Loucy (cell line): ENCODE results near the gene SHISAL1.

Experiments used
- H2AFZ ChIP-seq: fragments of 200-600 bp; sonication (generic); 2 replicates; pipeline ENCODE4 v1.6.0; 2016; ENCODE audit warnings: antibody characterized with exemption, mild to moderate bottlenecking, low read length, moderate library complexity
- H3F3A ChIP-seq: fragments of 200-600 bp; 2 replicates; pipeline ENCODE4 v1.6.0; 2016; ENCODE audit warnings: antibody characterized with exemption, low read depth, mild to moderate bottlenecking
- H3K27me3 ChIP-seq: fragments of 200-600 bp; sonication (generic); 2 replicates; pipeline ENCODE4 v1.6.1; 2014; ENCODE audit warnings: low read length, mild to moderate bottlenecking; ENCODE audit not compliant: insufficient read depth, poor library complexity, severe bottlenecking
- H3K36me3 ChIP-seq: fragments of 200-600 bp; sonication (generic); 2 replicates; pipeline ENCODE4 v1.6.1; 2016; ENCODE audit warnings: low read length; ENCODE audit not compliant: insufficient read depth
- H3K4me1 ChIP-seq: fragments of 200-600 bp; sonication (generic); 2 replicates; pipeline ENCODE4 v1.5.1; 2014; ENCODE audit warnings: low read length, mild to moderate bottlenecking; ENCODE audit not compliant: insufficient read depth, poor library complexity, severe bottlenecking
- H3K4me2 ChIP-seq: fragments of 200-600 bp; sonication (generic); 2 replicates; pipeline ENCODE4 v1.6.0; 2014; ENCODE audit warnings: antibody characterized with exemption, low read length, low read depth, mild to moderate bottlenecking; ENCODE audit not compliant: poor library complexity, severe bottlenecking
- H3K4me3 ChIP-seq: fragments of 200-600 bp; sonication (generic); 2 replicates; pipeline ENCODE4 v1.5.1; 2014; ENCODE audit warnings: low read length, mild to moderate bottlenecking, mixed read lengths; ENCODE audit not compliant: poor library complexity, severe bottlenecking
- H3K79me2 ChIP-seq: fragments of 200-600 bp; sonication (generic); 2 replicates; pipeline ENCODE4 v1.6.1; 2014; ENCODE audit warnings: low read length; ENCODE audit not compliant: insufficient read depth
- H3K9ac ChIP-seq: fragments of 200-600 bp; sonication (generic); 2 replicates; pipeline ENCODE4 v1.6.0; 2014; ENCODE audit warnings: mild to moderate bottlenecking, low read depth, low read length, moderate library complexity; ENCODE audit not compliant: poor library complexity, severe bottlenecking
- H3K9me2 ChIP-seq: fragments of 200-600 bp; sonication (generic); replicated peaks from 2 replicates; pipeline ENCODE4 v1.6.1; 2016; ENCODE audit warnings: low read depth, low read length, mixed read lengths
- H3K9me3 ChIP-seq: fragments of 200-600 bp; sonication (generic); 2 replicates; pipeline ENCODE4 v1.6.1; 2014; ENCODE audit warnings: mild to moderate bottlenecking, antibody characterized with exemption, low read length, low read depth; ENCODE audit not compliant: insufficient read depth
- H4K20me1 ChIP-seq: fragments of 200-600 bp; sonication (generic); 2 replicates; pipeline ENCODE4 v1.6.0; 2014; ENCODE audit warnings: antibody characterized with exemption, low read length, mild to moderate bottlenecking; ENCODE audit not compliant: insufficient read depth, poor library complexity, severe bottlenecking
- CTCF ChIP-seq: fragments of 200-600 bp; sonication (generic); conservative IDR thresholded peaks from 2 replicates; pipeline ENCODE4 v1.5.1; 2014; ENCODE audit warnings: mild to moderate bottlenecking, antibody characterized with exemption, low read length
- EZH2phosphoT487 ChIP-seq: fragments of 200-600 bp; IDR thresholded peaks from 2 replicates; pipeline ENCODE4 v1.6.1; 2018; ENCODE audit warnings: antibody characterized with exemption, mild to moderate bottlenecking, moderate library complexity, borderline replicate concordance

Gene SHISAL1

GRCh38 chr22:44293876-44294275 lies 18.9 kb downstream of the SHISAL1 start:
- H2AFZ ChIP-seq = no peak overlapping the region
- H3K79me2 ChIP-seq = no peaks in the 10 kb centered on the region
- no peak overlapping the region for H3K4me2 ChIP-seq
- H3K9me3 ChIP-seq = no peaks in the 10 kb centered on the region
- H3K9ac ChIP-seq = no peak overlapping the region
- no peaks in the 10 kb centered on the region for H4K20me1 ChIP-seq
- H3K9me2 ChIP-seq = no peaks in the 10 kb centered on the region
- TF ChIP-seq CTCF (no peak), EZH2phosphoT487 (no peak)
- no peaks in the 10 kb centered on the region for H3F3A ChIP-seq
- H3K4me1 ChIP-seq = peaks cover 14% of the 10 kb centered on the region
- no peaks in the 10 kb centered on the region for H3K36me3 ChIP-seq
- no peaks in the 10 kb centered on the region for H3K27me3 ChIP-seq
- no peak overlapping the region for H3K4me3 ChIP-seq

- H3F3A ChIP-seq = no peaks in the 10 kb centered on the region
- TF ChIP-seq EZH2phosphoT487 = no peak
- TF ChIP-seq CTCF = no peak
- no peaks in the 10 kb centered on the region for H3K9me3 ChIP-seq
- no peak overlapping the region for H3K4me3 ChIP-seq
- H3K27me3 ChIP-seq = no peaks in the 10 kb centered on the region
- no peak overlapping the region for H3K9ac ChIP-seq
- H2AFZ ChIP-seq = no peak overlapping the region
- H3K9me2 ChIP-seq = no peaks in the 10 kb centered on the region
- no peaks in the 10 kb centered on the region for H3K36me3 ChIP-seq
- H3K4me1 ChIP-seq = peaks cover 14% of the 10 kb centered on the region
- no peaks in the 10 kb centered on the region for H3K79me2 ChIP-seq
- H3K4me2 ChIP-seq = no peak overlapping the region
- no peaks in the 10 kb centered on the region for H4K20me1 ChIP-seq
Observed at GRCh38 chr22:44293034-44293433, 19.7 kb downstream of the SHISAL1 start.

GRCh38 chr22:44292521-44292920 lies 20.2 kb downstream of the SHISAL1 start:
- Histone ChIP-seq H2AFZ (no peak overlapping the region), H3K36me3 (no peaks in the 10 kb centered on the region), H3K9me2 (no peaks in the 10 kb centered on the region), H3K4me2 (no peak overlapping the region), H3K4me3 (no peak overlapping the region), H3K9ac (no peak overlapping the region), H4K20me1 (no peaks in the 10 kb centered on the region), H3F3A (no peaks in the 10 kb centered on the region), H3K9me3 (no peaks in the 10 kb centered on the region), H3K27me3 (no peaks in the 10 kb centered on the region), H3K79me2 (no peaks in the 10 kb centered on the region), H3K4me1 (peaks cover 14% of the 10 kb centered on the region)
- TF ChIP-seq EZH2phosphoT487 = no peak
- no peak for TF ChIP-seq CTCF
